ENCODE data around the gene PHKA2.
"Not testable (repeated sequence)": the region's sequence is repeated elsewhere in the genome, so short reads cannot be mapped to it uniquely, and the experiment has no call there.

Gene PHKA2, protein sequence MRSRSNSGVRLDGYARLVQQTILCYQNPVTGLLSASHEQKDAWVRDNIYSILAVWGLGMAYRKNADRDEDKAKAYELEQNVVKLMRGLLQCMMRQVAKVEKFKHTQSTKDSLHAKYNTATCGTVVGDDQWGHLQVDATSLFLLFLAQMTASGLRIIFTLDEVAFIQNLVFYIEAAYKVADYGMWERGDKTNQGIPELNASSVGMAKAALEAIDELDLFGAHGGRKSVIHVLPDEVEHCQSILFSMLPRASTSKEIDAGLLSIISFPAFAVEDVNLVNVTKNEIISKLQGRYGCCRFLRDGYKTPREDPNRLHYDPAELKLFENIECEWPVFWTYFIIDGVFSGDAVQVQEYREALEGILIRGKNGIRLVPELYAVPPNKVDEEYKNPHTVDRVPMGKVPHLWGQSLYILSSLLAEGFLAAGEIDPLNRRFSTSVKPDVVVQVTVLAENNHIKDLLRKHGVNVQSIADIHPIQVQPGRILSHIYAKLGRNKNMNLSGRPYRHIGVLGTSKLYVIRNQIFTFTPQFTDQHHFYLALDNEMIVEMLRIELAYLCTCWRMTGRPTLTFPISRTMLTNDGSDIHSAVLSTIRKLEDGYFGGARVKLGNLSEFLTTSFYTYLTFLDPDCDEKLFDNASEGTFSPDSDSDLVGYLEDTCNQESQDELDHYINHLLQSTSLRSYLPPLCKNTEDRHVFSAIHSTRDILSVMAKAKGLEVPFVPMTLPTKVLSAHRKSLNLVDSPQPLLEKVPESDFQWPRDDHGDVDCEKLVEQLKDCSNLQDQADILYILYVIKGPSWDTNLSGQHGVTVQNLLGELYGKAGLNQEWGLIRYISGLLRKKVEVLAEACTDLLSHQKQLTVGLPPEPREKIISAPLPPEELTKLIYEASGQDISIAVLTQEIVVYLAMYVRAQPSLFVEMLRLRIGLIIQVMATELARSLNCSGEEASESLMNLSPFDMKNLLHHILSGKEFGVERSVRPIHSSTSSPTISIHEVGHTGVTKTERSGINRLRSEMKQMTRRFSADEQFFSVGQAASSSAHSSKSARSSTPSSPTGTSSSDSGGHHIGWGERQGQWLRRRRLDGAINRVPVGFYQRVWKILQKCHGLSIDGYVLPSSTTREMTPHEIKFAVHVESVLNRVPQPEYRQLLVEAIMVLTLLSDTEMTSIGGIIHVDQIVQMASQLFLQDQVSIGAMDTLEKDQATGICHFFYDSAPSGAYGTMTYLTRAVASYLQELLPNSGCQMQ

DNA sequence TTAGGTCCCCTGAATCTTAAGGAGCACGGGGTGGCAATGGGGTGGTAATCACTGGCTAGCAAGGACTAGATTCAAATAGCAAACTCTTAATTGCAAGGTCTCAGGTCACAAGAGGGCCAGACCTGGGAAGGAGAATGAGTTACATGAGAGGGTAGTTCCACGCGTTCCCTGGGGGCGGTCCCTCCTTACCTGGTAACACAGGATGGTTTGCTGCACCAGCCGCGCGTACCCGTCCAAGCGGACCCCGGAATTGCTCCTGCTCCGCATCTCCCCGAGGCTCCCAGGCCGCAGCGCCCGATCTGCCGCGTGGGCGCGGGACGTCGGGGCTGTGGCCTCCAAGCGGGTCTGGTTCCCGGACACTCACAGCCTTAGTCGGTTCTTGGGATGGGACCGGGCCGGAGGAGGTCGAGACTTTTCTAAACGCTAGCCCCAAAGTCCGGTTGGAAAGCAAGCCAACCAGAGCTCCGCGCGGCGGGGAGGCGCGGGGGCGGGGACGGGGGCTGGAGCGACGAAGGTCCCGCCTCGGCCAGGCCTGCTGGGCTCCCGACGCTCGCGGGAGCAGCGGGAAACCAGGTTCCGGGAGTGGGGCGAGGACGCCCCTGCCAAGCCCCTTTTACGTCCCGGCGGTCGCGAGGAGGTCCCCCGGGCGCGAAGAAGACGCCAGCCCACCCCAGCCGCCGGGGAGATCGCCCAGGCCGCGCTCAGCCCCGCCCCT is at the start of gene PHKA2:
Gene PHKA2, minus strand, starts transcription at position 449 of the 715 bp plus-strand sequence. Its CDS starts 182 bp downstream, at position 267.
- peak in 42 of 58 donors; percentile 1 to 59 (median 32) for DNase-seq

DNA sequence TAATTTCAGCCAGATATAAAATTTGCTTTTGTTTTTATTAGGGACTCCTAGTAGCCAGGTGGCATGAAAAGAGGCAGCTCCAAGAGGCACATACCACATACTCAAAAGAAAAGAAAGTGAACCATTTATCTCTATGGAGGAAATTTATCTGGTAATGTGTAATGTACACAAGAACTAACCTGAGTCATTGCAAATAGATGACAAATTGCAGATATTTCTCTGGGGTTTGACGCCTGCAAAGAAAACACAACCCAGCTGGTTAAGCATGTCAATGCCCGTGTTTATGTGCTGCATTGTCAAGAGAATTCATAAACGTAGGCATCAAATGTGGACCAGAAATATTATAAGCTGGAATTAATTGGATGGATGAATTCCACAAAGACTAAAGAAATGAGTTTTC is 46.9 kb upstream of the PHKA2 start:
- DNase-seq = no peak

DNA sequence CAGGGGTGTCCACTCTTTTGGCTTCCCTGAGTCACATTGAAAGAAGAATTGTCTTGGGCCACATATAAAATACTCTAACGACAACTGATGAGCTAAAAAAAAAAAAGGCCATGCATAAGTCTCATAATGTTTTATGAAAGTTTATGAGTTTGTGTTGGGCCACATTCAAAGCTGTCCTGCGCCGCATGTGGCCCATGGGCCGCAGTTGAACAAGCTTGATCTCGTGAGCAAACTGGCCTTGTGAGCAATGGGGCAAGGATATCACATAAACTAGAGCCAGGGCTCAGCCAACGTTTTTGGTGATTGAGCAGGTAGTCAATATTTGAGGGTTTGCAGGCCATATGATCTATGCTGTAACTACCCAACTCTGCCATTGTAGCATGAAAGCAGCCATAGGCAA is 44.6 kb upstream of the PHKA2 start:
- DNase-seq = no peak

DNA sequence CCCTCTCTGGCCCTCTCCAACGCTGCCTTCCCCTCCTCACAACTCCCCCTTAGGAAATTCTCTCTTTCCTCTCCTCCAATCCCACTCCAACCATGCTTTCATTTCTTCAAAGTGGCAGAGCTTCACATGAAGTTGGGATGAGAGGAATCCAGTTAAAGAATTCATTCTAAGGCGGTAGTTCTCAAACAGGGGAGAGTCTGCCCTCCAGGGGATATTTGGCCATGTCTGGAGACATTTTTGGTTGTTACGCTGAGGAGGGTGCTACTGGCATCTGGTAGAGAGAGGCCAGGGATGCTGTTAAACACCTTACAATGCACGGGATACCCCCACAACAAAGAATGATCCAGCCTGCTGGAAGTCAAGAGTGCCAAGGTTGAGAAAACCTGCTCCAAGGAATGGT is 40.5 kb upstream of the PHKA2 start:
- DNase-seq = no peak

DNA sequence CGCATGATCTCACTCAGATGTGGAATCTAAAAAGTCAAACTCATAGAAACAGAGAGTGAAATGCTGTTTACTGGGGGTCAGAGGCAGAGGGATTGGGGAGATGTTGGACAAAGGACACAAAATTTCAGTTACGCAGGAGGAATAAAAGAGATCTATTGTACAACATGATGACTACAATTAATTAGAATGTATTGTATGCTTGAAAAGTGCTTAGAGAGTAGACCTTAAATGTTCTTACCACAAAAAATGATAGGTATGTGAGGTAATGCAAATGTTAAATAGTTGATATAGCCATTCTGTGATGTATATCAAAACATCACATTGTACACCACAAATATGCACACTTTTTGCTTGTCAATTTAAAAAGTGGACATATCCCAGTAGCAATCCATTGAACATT is 36.1 kb upstream of the PHKA2 start:
- no peak for DNase-seq

DNA sequence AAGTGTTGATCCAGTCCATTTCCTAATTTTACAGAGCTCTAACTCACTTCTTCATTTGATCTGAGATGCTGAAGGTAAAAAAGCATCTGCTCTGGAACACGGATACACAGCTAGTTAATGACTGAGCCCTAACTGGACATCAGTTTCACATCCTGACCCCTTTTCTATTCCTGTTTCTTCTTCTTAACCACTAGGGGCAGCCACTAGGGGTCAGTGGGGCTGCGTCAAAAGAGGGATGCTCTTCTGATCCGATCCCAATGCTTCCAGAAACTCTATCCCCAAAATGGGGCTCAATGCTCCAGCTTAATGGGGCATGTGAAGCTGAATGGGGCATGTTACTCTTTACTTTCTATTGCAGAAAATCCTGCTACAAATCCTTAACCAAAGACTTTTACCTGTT is 33.4 kb upstream of the PHKA2 start:
- no peak for DNase-seq

DNA sequence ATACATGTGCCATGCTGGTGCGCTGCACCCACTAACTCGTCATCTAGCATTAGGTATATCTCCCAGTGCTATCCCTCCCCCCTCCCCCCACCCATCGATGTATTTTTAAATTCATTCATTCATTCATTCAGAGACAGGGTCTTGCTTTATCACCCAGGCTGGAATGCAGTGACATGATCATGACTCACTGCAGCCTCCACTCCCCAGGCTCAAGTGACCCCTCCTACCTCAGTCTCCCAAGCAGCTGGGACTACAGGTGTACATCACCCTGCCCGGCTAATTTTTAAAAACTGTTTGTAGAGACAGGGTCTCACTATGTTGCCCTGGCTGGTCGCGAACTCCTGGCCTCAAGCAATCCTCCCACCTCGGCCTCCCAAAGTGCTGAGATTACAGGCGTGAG is 32.7 kb upstream of the PHKA2 start:
- DNase-seq = not testable (repeated sequence)

DNA sequence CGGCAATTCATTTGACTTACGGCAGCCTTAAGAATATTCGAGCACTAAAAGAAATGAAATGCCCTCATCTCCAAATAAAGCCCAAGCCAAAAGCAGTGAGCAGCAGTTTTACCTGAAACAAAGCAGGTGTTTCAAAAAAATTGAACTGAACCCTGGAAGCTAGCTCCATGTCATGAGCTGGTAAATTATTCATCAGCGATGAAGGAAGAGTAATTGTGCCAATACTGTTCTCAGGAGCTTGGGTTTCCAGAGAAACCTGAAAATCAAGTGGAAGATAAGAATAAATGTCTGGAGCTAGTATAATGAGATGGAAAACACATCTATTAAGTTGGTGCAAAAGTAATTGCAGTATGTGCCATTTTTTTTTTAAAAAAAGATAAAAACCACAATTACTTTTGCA is 24.0 kb upstream of the PHKA2 start:
- DNase-seq = no peak

DNA sequence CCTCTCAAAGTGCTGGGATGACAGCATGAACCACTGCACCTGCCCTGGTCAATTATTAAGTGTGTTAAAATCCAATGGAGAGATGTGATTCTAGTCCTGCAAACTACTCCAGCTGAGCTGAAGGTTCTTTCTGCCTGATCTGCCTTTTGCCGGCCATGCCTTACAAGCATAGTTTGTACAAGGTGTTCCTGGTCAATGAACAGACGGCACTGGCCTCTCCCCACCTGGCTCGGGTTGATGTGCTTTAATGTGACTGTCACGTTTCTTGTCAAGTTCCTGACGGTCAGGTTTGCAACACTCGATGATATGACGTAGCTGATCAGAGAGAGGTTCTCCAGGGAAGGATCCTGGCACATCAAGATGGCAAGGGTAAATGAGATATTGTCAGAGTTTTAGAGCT is 23.1 kb upstream of the PHKA2 start:
- DNase-seq = no peak

DNA sequence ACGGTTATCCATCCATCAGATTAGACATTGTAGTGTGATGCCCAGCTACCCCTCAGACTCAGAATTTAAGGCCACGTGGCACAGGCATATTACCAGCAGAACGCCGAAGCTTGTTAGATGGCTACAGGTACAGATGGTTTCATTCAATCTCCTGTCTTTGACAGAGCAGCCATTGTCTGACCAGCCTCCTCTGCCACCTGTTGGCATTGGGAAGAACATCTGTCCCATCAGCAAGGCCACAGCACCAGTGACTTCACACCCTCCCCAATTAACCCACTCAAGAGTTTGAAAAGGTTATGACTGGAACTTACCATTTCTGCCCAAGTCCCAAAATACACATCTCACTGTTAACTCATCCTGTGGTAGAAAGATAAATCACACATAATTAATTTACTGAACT is 22.0 kb upstream of the PHKA2 start:
- no peak for DNase-seq

DNA sequence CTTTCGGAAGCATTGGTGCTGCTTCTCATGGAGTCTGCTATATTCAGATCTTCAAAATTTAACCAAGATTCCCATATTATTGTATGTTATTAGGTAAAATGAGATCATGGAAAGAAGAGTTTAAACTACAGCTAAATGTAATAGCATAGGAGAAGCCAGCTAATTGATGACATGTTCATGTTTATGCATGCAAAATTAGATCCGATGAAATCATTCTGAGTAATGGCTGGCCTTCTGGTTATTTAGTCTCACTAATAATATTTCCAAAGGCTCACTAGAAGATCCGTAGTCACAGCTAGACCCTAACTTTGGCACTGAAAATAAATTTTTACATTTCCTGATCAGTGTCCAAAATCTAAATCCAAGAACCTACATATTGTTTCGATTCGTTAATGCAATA is 19.8 kb upstream of the PHKA2 start:
- no peak for DNase-seq

DNA sequence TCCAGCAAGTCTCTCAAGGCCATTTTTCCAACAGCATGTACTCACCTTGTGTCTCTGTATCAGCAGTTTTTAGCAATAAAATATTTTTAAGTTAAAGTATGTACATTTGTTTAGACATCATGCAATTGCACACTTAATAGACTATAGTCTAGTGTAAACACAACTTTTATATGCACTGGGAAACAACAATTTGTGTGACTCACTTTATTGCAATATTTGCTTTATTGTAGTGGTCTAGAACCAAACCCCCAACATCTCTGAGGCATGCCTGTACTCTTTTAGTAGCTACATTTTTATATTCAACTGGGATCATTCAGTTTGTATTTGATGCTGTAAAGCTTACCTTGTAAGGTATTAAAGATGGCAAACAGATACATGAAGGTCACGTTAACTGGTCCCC is 14.7 kb upstream of the PHKA2 start:
- no peak for DNase-seq

DNA sequence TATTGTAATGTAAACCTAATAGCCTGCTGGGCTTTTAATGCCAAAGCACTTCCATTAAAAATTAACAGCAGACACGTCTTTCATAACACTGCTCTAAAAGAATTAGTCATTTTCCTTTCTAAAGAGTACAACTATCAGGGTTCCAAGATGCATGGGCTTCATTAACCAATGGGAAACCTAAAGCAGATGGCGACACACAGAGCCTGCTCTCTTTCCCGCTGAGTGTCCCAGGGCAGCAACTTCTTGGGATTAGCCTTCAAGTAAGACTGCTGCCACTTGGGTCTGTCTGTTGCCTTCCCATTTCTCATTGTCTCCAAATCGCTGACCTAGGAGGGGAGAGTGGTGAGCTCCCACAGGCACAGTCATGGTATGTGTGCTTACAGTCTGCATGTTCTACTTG is 14.0 kb upstream of the PHKA2 start:
- no peak for DNase-seq

DNA sequence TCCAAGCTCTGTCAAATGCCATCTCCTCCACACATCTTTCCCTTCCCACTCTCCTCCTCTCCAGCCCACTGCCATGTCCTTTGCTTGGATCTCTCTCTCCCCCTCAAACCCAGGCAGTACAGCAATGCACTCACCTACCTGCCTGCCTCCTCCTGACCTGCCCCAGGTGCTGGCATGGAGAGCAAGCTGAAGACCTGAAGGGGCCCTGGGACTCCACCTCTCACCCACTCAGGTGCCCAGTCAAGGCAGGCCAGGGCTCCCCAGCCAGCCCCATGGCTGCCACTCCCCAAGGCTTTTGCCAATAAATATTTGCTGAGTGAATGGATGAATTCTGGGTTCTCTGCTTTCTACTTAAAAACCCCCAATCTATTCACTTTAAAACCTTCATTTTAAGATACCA is 12.6 kb upstream of the PHKA2 start:
- no peak for DNase-seq

DNA sequence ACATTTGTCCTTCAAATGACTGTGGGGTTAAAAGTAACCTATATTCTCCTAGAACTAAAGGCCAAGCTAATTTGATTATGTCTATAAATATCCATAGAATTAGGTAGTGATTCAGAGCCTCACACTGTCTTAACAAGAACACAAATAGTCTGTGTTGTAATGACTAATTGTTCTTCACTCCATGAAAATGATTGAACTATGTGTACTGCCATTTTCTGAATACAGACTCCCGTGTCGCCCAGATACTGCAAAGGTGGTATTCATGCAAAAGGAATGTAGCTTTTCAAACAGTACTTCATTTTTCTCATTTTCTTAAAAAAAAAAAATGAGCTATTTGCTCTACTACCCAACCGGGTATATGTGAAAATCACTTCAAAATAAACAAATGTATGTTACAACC is 11.3 kb upstream of the PHKA2 start:
- DNase-seq = no peak

DNA sequence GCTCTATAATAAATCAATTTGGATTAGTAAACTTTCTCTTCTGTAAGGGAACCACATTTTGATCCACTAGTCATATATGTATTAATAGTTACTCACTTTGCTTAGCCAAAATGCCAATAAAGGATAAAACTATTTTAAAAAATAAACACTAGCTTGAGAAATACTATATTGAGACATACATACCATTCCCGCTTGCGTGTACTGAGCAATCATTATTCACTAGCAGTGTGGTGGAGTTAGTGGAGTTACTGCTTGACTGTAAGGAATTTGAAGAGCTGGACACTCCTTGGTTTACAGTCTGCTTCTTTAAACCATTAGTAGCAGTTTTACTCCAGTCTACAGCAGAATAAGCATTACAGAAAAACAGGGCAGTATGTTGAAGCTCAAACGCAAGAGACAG is 10.8 kb upstream of the PHKA2 start:
- no peak for DNase-seq

DNA sequence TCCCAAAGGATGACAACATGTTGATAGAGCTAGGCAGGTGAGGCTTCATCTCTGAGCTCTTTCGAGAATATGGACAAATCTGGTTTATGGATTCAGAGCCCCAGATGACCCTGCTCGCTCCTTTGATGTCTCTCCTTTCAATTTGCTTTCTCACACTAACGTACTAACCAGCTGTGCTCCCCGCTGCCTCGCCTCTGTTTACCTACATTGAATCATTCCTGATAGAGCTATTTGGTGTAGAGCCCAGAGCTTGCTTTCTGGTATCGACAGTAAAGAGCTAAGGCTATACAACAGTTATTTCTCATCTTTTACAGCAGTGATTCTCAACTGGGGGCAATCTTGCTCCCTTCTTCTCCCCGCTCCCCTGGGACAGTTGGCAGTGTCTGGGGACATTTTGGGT is 8.9 kb upstream of the PHKA2 start:
- DNase-seq = no peak

DNA sequence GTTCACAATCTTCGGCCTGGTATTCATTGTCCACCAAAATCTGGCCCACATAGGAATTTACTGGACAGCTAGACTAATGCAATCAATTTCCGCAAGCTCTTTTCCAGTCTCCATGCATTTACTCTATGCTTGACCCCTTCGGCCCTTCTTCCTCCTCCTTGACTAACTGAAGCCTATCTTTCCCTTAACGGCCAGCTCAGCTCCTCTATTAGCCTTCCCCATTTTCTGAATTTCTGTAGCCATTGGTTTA is 1.2 kb upstream of the PHKA2 start:
- DNase-seq = no peak

DNA sequence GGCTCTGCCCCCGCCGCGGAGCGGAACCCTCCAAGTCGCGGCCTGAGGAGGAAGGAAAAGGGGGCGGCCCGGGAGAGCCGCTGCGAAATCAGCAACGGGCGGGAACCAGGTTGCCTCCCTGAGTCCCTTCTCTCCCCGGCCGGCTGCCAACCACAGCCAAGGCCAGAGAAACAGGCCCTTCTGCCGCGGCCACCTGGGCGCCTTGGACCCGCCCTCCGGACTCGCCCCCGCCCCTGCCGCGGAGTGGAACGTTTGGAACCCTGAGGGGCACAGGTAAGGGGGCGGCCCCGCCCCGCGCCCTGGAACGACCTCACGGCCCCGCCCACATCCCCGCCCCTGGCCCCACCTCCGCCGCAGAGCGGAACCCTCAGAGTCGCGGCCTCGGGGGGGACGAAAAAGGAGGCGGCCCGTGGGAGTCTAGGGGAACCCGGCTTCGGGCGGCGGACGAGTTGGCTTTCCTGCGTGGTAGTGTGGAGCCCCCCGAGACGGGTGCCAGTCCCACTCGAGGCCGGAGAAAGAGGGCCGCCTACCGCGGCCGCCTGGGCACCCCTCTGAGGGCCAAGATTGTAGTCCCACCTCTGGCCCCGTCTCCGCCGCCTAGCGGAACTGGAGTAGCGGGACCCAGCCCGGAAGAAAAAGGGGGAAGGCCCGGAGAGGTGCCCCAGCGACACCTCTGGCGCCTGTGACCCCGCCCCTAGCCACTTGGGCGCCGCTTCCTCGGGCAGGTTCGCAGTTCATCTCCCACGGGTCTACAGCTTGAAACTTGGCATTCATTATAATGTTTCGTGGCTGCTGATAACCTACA is 669 bp upstream of the PHKA2 start:
- peak in 57 of 58 donors; percentile 16 to 85 (median 69) for DNase-seq

DNA sequence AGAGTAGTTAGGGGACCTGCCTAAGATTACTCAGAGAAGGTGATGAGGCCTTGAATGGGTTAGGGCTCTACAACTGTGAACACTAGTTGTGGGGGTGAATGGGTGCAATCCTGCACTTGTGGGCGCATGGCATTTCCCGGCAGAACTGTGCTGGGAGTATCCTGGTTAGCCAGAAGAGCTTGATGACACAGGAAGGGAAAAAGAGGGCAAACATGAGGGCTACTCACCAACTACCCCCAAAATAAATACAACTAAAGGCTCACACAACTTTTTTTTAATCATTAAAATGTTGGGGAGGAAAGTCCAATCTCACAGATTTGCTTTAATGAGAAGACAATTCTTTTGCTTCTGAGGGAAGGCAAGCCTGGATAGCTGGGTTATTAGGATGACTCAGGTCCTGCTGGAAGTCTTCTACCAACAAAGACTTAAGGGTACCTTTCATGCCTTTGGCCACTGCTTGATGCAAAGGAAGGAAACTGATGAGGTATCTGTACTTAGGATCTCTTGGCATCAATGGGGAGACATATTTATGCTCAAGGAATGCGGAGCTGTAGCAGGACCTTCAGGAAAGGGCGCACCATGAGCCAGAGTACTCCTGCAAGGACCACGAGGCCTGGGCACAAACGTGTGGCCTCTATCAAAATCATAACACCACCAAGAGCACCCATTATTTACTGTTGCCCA is 2.6 kb downstream of the PHKA2 start:
- DNase-seq = no peak

Data from anterior cingulate cortex (tissue), 58 donors.